ENCODE results near the gene TIMM17A. TPM values are rescaled to one million over a fixed set of nuclear protein-coding genes. Genes with fewer than 3 reads are reported as not detected.
"Not testable (repeated sequence)": the region's sequence is repeated elsewhere in the genome, so short reads cannot be mapped to it uniquely, and the experiment has no call there.

TIMM17A gene
- total RNA-seq, 2 experiments from 2014 or later: 42.5 to 44.8 TPM

- ChIA-PET CTCF (interaction anchor here (1.4 to 2.1 kb wide), 3 partner anchors 15 to 120 kb away, joined by 3 to 7 read pairs (median 3); no protein-coding TSS in a partner anchor), POLR2A (no interaction called here)
- Mint-ChIP-seq H3K36me3 (ENCODE audit: low read depth) (no peaks in the 10 kb centered on the region), H3K4me1 (peaks cover 16% of the 10 kb centered on the region), H3K27me3 (peaks cover 7% of the 10 kb centered on the region), H3K27ac (no peak overlapping the region), H3K9me3 (no peaks in the 10 kb centered on the region), H3K4me3 (no peak overlapping the region)
- no peak for DNase-seq
These were observed 59.8 kb downstream of the TIMM17A start for GRCh38 chr1:202014915-202015661.

GRCh38 chr1:202015662-202015937 lies 60.3 kb downstream of the TIMM17A start:
- Mint-ChIP-seq H3K9me3 (no peaks in the 10 kb centered on the region), H3K4me1 (peaks cover 16% of the 10 kb centered on the region), H3K27me3 (peaks cover 7% of the 10 kb centered on the region), H3K27ac (no peak overlapping the region), H3K36me3 (ENCODE audit: low read depth) (no peaks in the 10 kb centered on the region), H3K4me3 (no peak overlapping the region)
- DNase-seq: no peak
- POLR2A ChIA-PET: no interaction called here
- CTCF ChIA-PET: interaction anchor here (0.8 to 2.1 kb wide), 3 partner anchors 9 to 120 kb away, joined by 3 to 7 read pairs (median 3); no protein-coding TSS in a partner anchor

DNA sequence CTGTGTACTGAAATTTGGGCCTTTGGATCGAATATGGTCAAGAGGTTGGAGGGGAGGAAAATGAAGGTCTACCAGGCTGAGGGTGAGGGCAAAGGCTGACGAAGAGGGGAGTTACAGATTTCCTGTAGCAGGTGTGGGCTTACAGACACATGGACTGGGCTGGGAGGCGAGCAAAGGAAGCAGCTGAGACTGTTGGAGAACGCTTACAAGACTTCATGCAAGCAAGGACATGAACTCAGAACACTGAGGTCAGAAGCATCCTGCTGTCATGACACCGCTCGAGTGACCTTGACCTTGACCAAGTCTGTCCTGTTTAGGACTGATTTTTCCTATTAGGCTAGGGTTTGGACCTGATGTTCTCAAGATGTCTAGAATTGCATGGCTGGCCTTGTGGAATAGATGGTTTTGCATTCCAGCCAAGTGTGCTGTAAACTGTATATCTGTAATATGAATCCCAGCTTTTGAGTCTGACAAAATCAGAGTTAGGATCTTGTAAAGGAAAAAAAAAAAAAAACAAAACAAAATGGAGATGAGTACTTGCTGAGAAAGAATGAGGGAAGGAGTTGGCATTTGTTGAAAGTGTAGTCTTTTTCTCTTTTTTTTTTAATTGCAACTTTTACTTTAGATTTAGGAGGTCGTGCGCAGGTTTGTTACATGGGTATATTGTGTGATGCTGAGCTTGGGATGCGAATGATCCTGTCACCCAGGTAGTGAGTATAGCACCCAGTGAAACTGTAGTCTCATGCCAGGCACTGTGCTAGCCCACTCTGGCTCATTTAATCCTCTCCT lies 60.9 kb downstream of the TIMM17A start:
- ChIA-PET CTCF (interaction anchor here (0.7 to 2.1 kb wide), 6 partner anchors 9 to 119 kb away, joined by 3 to 7 read pairs (median 3); no protein-coding TSS in a partner anchor), POLR2A (no interaction called here)
- Mint-ChIP-seq H3K4me1 (peaks cover 16% of the 10 kb centered on the region), H3K9me3 (no peaks in the 10 kb centered on the region), H3K27me3 (peaks cover 7% of the 10 kb centered on the region), H3K27ac (no peak overlapping the region), H3K36me3 (ENCODE audit: low read depth) (no peaks in the 10 kb centered on the region), H3K4me3 (no peak overlapping the region)
- no peak for DNase-seq

- peaks cover 16% of the 10 kb centered on the region for H3K4me1 Mint-ChIP-seq
- ChIA-PET POLR2A (no interaction called here), CTCF (interaction anchor here (0.7 to 2.1 kb wide), 3 partner anchors 12 to 118 kb away, joined by 3 to 7 read pairs (median 5); no protein-coding TSS in a partner anchor)
- no peaks in the 10 kb centered on the region for H3K36me3 Mint-ChIP-seq (ENCODE audit: low read depth)
- DNase-seq: no peak
- H3K27ac Mint-ChIP-seq: no peak overlapping the region
- H3K27me3 Mint-ChIP-seq: peaks cover 10% of the 10 kb centered on the region
- H3K9me3 Mint-ChIP-seq: no peaks in the 10 kb centered on the region
- H3K4me3 Mint-ChIP-seq: no peak overlapping the region
These were observed 61.8 kb downstream of the TIMM17A start for GRCh38 chr1:202016811-202017748.

- peaks cover 16% of the 10 kb centered on the region for H3K4me1 Mint-ChIP-seq
- H3K27me3 Mint-ChIP-seq: peaks cover 11% of the 10 kb centered on the region
- CTCF ChIA-PET: no interaction called here
These were observed 62.6 kb downstream of the TIMM17A start for GRCh38 chr1:202017749-202018467.

GRCh38 chr1:202018468-202019234 lies 63.3 kb downstream of the TIMM17A start:
- Mint-ChIP-seq H3K27me3 (peaks cover 16% of the 10 kb centered on the region), H3K27ac (no peak overlapping the region), H3K4me3 (no peak overlapping the region), H3K4me1 (peaks cover 16% of the 10 kb centered on the region), H3K36me3 (ENCODE audit: low read depth) (no peaks in the 10 kb centered on the region), H3K9me3 (no peaks in the 10 kb centered on the region)
- POLR2A ChIA-PET: no interaction called here
- DNase-seq: no peak
- CTCF ChIA-PET: no interaction called here

More at GRCh38 chr1:202017749-202018467, 62.6 kb downstream of the TIMM17A start:
- no peak overlapping the region for H3K4me3 Mint-ChIP-seq
- POLR2A ChIA-PET: no interaction called here
- H3K9me3 Mint-ChIP-seq: no peaks in the 10 kb centered on the region
- DNase-seq: no peak
- H3K27ac Mint-ChIP-seq: no peak overlapping the region
- H3K36me3 Mint-ChIP-seq (ENCODE audit: low read depth): no peaks in the 10 kb centered on the region

- H3K27ac Mint-ChIP-seq; H3K4me3 Mint-ChIP-seq; POLR2A ChIA-PET; H3K9me3 Mint-ChIP-seq; DNase-seq; H3K36me3 Mint-ChIP-seq (ENCODE audit: low read depth); CTCF ChIA-PET: not testable (repeated sequence)
- H3K27me3 Mint-ChIP-seq: peaks cover 16% of the 10 kb centered on the region
- peaks cover 16% of the 10 kb centered on the region for H3K4me1 Mint-ChIP-seq
These were observed 63.9 kb downstream of the TIMM17A start for GRCh38 chr1:202019235-202019558.

Other genes with a start within 250 kb of the TIMM17A start
- gene IPO9, start 126.3 kb upstream of the TIMM17A start, total RNA-seq: 10 to 100 TPM; 44.3 to 49.5 TPM
- under 1 TPM; 0.55 to 0.81 TPM for gene SHISA4, start 66.6 kb upstream of the TIMM17A start, total RNA-seq
- not detected for gene LMOD1, start 9.0 kb upstream of the TIMM17A start, total RNA-seq
- gene RNPEP, start 27.1 kb downstream of the TIMM17A start, total RNA-seq: 10 to 100 TPM; 38.5 to 41.1 TPM
- under 1 TPM; 0.30 to 0.38 TPM for gene ELF3, start 55.1 kb downstream of the TIMM17A start, total RNA-seq
- gene GPR37L1, start 167.4 kb downstream of the TIMM17A start, total RNA-seq: not detected
- gene ARL8A, start 189.2 kb downstream of the TIMM17A start, total RNA-seq: 10 to 100 TPM; 62.4 to 63.8 TPM
- gene PTPN7, start 205.1 kb downstream of the TIMM17A start, total RNA-seq: 100 to 1,000 TPM; 228 to 231 TPM
- gene LGR6, start 238.3 kb downstream of the TIMM17A start, total RNA-seq: under 1 TPM in 1 of 2 experiments, not detected in 1; 0.08 TPM

Measured in activated CD4-positive, alpha-beta memory T cell treated with anti-CD3 and anti-CD28 coated beads, Interleukin-2, amount 10 ng/mL, durations not matched to agents 7 days and 5 days (primary cell).